Fibroblast of lung (primary cell): ENCODE results near the gene FBXL13. TPM values are rescaled to one million over a fixed set of nuclear protein-coding genes. Genes with fewer than 3 reads are reported as not detected.
A peak's percentile ranks its signal among the peaks of the same experiment; 100 is the strongest.

Experiments
- DNase-seq, 2 donors: peaks; one replicate each; pipeline versions ENCODE4 v3.0.0 to v3.0.0-alpha.2; 2010; ENCODE audit warnings: low read depth in 2 of 2
- H2AFZ ChIP-seq: 2 replicates; pipeline ENCODE4 v1.5.1; 2012; ENCODE audit warnings: low read length, control low read depth, inconsistent platforms
- H3K27ac ChIP-seq: 2 replicates; pipeline ENCODE4 v1.5.1; 2011; ENCODE audit warnings: low read length, control low read depth; ENCODE audit not compliant: insufficient read depth
- H3K27me3 ChIP-seq: 2 replicates; pipeline ENCODE4 v1.5.1; 2011; ENCODE audit warnings: mild to moderate bottlenecking, low read length; ENCODE audit not compliant: control insufficient read depth, insufficient read depth
- H3K36me3 ChIP-seq: 2 replicates; pipeline ENCODE4 v1.5.1; 2011; ENCODE audit warnings: low read length; ENCODE audit not compliant: control insufficient read depth, insufficient read depth
- H3K4me1 ChIP-seq: 2 replicates; pipeline ENCODE4 v1.5.1; 2011; ENCODE audit warnings: low read length; ENCODE audit not compliant: control insufficient read depth, insufficient read depth; ENCODE audit errors: extremely low read depth
- H3K4me2 ChIP-seq: 2 replicates; pipeline ENCODE4 v1.5.1; 2011; ENCODE audit warnings: low read length, control low read depth; ENCODE audit not compliant: insufficient read depth; ENCODE audit errors: extremely low read depth
- H3K4me3 ChIP-seq, 4 experiments: fragments of 200-600 bp in 1 of 4; sonication (generic) in 1 of 4; replicated peaks in 1 of 4; 2 replicates each; pipeline ENCODE4 v1.5.1; 2011 to 2016; ENCODE audit warnings: low read length in 4 of 4, low read depth in 3 of 4, mild to moderate bottlenecking in 3 of 4, control low read depth in 2 of 4, inconsistent platforms in 1 of 4, mixed read lengths in 1 of 4; ENCODE audit not compliant: insufficient read depth in 1 of 4; ENCODE audit errors: control extremely low read depth in 1 of 4
- H3K79me2 ChIP-seq: 2 replicates; pipeline ENCODE4 v1.5.1; 2012; ENCODE audit warnings: mild to moderate bottlenecking, low read length, inconsistent platforms; ENCODE audit not compliant: control insufficient read depth, insufficient read depth
- H3K9ac ChIP-seq: 2 replicates; pipeline ENCODE4 v1.5.1; 2011; ENCODE audit warnings: mild to moderate bottlenecking, low read length, control low read depth; ENCODE audit not compliant: insufficient read depth
- H3K9me3 ChIP-seq: 2 replicates; pipeline ENCODE4 v1.5.1; 2012; ENCODE audit warnings: low read depth, low read length; ENCODE audit not compliant: control insufficient read depth, insufficient read depth
- H4K20me1 ChIP-seq: 2 replicates; pipeline ENCODE4 v1.5.1; 2011; ENCODE audit warnings: low read length; ENCODE audit not compliant: control insufficient read depth, insufficient read depth; ENCODE audit errors: extremely low read depth
- EZH2 ChIP-seq: IDR thresholded peaks from 2 replicates; pipeline ENCODE4 v1.5.1; 2012; ENCODE audit warnings: low read length, control low read depth, mild to moderate bottlenecking; ENCODE audit errors: missing control alignments
- polyA plus RNA-seq, 2 donors: library from polyadenylated mRNA; depleted of rRNA in 1 of 2; stranded (reverse) in 1 of 2; unstranded in 1 of 2; fragments of >200 nt; gene quantifications; 2 replicates each; pipeline ENCODE4 v1.2.1, GENCODE V29; 2011 to 2012; ENCODE audit warnings: missing spikeins in 1 of 2
- total RNA-seq: library from RNA; depleted of rRNA; stranded (reverse); fragments of >200 nt; gene quantifications from 2 replicates; pipeline ENCODE4 v1.2.1, GENCODE V29; 2014
- TF ChIP-seq, protein P1 (sequence below), 2 donors: IDR thresholded peaks in 1 of 2; conservative IDR thresholded peaks in 1 of 2; 1 replicate in 1 of 2; 2 replicates in 1 of 2; pipeline ENCODE4 v1.5.1; 2011 to 2012; ENCODE audit warnings: low read length in 2 of 2, control low read depth in 1 of 2, inconsistent platforms in 1 of 2, low read depth in 1 of 2, mild to moderate bottlenecking in 1 of 2

The FBXL13 gene
- total and polyA plus RNA-seq, 2 donors (not counting 1 experiment from before 2014, with no cell fraction given) = 0.41 to 0.66 TPM

DNA sequence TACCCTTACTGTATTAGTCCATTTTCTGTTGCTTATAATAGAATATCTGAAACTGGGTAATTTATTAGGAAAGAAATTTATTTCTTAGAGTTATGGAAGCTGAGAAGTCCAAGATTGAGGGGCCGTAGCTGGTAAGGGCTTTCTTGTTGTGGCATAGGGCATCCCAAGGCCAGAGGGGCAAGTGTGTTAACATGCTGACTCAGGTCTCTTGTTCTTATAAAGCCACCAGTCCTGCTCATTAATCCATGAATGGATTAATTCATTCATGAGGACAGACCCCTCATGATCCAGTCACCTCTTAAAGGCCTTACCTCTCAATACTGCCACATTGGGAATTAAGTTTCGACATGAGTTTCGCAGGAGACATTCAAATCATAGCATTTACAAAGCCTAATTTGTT lies 2.7 kb upstream of the FBXL13 start:
- no peaks in the 10 kb centered on the region for H3K27me3 ChIP-seq
- peaks cover 2% of the 10 kb centered on the region for H3K4me1 ChIP-seq
- no peaks in the 10 kb centered on the region for H4K20me1 ChIP-seq
- no peak overlapping the region for H2AFZ ChIP-seq
- H3K9ac ChIP-seq = no peak overlapping the region
- peaks cover 22% of the 10 kb centered on the region for H3K79me2 ChIP-seq
- H3K4me2 ChIP-seq = no peak overlapping the region
- TF ChIP-seq, protein P1, sequence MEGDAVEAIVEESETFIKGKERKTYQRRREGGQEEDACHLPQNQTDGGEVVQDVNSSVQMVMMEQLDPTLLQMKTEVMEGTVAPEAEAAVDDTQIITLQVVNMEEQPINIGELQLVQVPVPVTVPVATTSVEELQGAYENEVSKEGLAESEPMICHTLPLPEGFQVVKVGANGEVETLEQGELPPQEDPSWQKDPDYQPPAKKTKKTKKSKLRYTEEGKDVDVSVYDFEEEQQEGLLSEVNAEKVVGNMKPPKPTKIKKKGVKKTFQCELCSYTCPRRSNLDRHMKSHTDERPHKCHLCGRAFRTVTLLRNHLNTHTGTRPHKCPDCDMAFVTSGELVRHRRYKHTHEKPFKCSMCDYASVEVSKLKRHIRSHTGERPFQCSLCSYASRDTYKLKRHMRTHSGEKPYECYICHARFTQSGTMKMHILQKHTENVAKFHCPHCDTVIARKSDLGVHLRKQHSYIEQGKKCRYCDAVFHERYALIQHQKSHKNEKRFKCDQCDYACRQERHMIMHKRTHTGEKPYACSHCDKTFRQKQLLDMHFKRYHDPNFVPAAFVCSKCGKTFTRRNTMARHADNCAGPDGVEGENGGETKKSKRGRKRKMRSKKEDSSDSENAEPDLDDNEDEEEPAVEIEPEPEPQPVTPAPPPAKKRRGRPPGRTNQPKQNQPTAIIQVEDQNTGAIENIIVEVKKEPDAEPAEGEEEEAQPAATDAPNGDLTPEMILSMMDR (conservative IDR thresholded peaks at IDR 0.05 in 1 of 2, IDR thresholded peaks at IDR 0.05 in 1 of 2; ENCODE audit: low read depth in 1 of 2, low read length in 2 of 2) = no peak
- no peak for TF ChIP-seq EZH2
- H3K27ac ChIP-seq = no peak overlapping the region
- no peaks in the 10 kb centered on the region for H3K9me3 ChIP-seq
- no peak for DNase-seq
- no peak overlapping the region for H3K4me3 ChIP-seq
- H3K36me3 ChIP-seq = no peaks in the 10 kb centered on the region

GRCh38 chr7:103076764-103077163 lies 2.2 kb upstream of the FBXL13 start:
- H3K27ac ChIP-seq = no peak overlapping the region
- peaks cover 2% of the 10 kb centered on the region for H3K4me1 ChIP-seq
- peaks cover 22% of the 10 kb centered on the region for H3K79me2 ChIP-seq
- H2AFZ ChIP-seq = no peak overlapping the region
- H3K36me3 ChIP-seq = no peaks in the 10 kb centered on the region
- H3K9me3 ChIP-seq = no peaks in the 10 kb centered on the region
- no peak overlapping the region for H3K9ac ChIP-seq
- no peak for DNase-seq
- no peaks in the 10 kb centered on the region for H4K20me1 ChIP-seq
- H3K4me2 ChIP-seq = no peak overlapping the region
- H3K27me3 ChIP-seq = no peaks in the 10 kb centered on the region
- TF ChIP-seq EZH2 = no peak
- TF ChIP-seq, protein P1 (conservative IDR thresholded peaks at IDR 0.05 in 1 of 2, IDR thresholded peaks at IDR 0.05 in 1 of 2; ENCODE audit: low read depth in 1 of 2, low read length in 2 of 2) = no peak
- no peak overlapping the region for H3K4me3 ChIP-seq

DNA sequence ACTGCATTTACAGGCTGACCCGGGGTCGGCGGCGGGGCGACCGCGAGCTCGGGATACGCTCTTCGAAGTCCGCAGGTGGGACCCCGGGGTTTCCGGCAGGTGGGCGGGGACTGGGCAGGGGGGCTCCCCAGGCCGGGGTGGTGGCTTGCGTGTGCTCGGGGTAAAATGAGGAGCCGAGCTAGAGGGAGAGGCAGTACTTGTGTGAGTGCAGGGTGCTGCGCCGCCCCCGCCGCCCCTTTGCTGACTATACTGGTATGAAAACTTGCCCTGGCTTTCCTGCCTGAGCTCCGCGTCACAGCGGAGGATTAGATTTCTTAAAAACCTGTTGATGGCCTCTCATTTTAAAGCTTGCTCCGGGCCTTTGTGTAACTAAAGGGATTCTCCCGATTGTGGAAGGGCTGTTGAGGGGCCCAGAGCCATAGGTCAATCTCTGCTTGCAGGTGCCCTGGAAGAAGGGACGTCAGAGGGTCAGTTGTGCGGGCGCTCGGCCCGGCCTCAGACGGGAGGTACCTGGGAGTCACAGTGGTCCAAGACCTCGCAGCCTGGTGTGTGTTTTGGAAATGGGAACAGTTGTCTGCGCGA lies 832 bp upstream of the FBXL13 start:
- Histone ChIP-seq H3K4me2 (peak overlapping the region; percentile 96), H3K79me2 (peaks cover 22% of the 10 kb centered on the region), H3K9ac (peak overlapping the region; percentile 66), H3K36me3 (no peaks in the 10 kb centered on the region), H3K27ac (peak overlapping the region; percentile 81), H2AFZ (peak overlapping the region; percentile 71), H3K27me3 (no peaks in the 10 kb centered on the region), H4K20me1 (no peaks in the 10 kb centered on the region), H3K4me3 (peak overlapping the region; percentile 78 to 92 (median 92)), H3K4me1 (peaks cover 2% of the 10 kb centered on the region), H3K9me3 (no peaks in the 10 kb centered on the region)
- TF ChIP-seq EZH2 = no peak
- TF ChIP-seq, protein P1 (conservative IDR thresholded peaks at IDR 0.05 in 1 of 2, IDR thresholded peaks at IDR 0.05 in 1 of 2; ENCODE audit: low read depth in 1 of 2, low read length in 2 of 2) = no peak
- peak; percentile 34 to 75 for DNase-seq
